Natural killer cell (primary cell): ENCODE data around the gene SLC7A14. TPM values are rescaled to one million over a fixed set of nuclear protein-coding genes. Genes with fewer than 3 reads are reported as not detected.

Experiments
- ATAC-seq, 3 donors: fragments of 150-1000 bp in 2 of 3; fragments of 200-7000 bp in 1 of 3; cut with Tn5 transposase; 1 replicate in 1 of 3; 2 replicates in 2 of 3; pipeline ENCODE4 v1.10.0; 2021; ENCODE audit warnings: mild to moderate bottlenecking in 2 of 3, moderate library complexity in 2 of 3
- DNase-seq, 2 donors: peaks; one replicate each; pipeline versions ENCODE4 v3.0.0 to v3.0.0-alpha.2; 2013 to 2021; ENCODE audit warnings: mixed read lengths in 1 of 2
- H3K27ac ChIP-seq: one replicate; pipeline ENCODE4 v1.5.1; 2013; ENCODE audit warnings: mild to moderate bottlenecking, low read length
- H3K27me3 ChIP-seq: one replicate; pipeline ENCODE4 v1.6.1; 2013; ENCODE audit warnings: low read length; ENCODE audit not compliant: control insufficient read depth, insufficient read depth
- H3K36me3 ChIP-seq: one replicate; pipeline ENCODE4 v1.6.1; 2013; ENCODE audit warnings: low read length; ENCODE audit not compliant: control insufficient read depth, insufficient read depth
- H3K4me1 ChIP-seq: one replicate; pipeline ENCODE4 v1.6.1; 2013; ENCODE audit warnings: low read length; ENCODE audit not compliant: control insufficient read depth, insufficient read depth
- H3K4me3 ChIP-seq: one replicate; pipeline ENCODE4 v1.5.1; 2013; ENCODE audit warnings: low read length
- H3K9me3 ChIP-seq: one replicate; pipeline ENCODE4 v1.6.1; 2013; ENCODE audit warnings: low read length; ENCODE audit not compliant: control insufficient read depth, insufficient read depth
- H3K27ac Mint-ChIP-seq, 2 donors: one replicate each; pipeline ENCODE4 v1.8.0; 2022; ENCODE audit warnings: mild to moderate bottlenecking in 2 of 2, mixed read lengths in 2 of 2, moderate library complexity in 1 of 2
- H3K27me3 Mint-ChIP-seq, 2 donors: one replicate each; pipeline ENCODE4 v1.8.0; 2022; ENCODE audit warnings: low read depth in 2 of 2, mixed read lengths in 2 of 2
- H3K36me3 Mint-ChIP-seq: one replicate; pipeline ENCODE4 v1.8.0; 2022; ENCODE audit warnings: mixed read lengths
- H3K4me1 Mint-ChIP-seq, 2 donors: one replicate each; pipeline ENCODE4 v1.8.0; 2022; ENCODE audit warnings: mixed read lengths in 2 of 2
- H3K4me3 Mint-ChIP-seq: one replicate; pipeline ENCODE4 v1.8.0; 2022; ENCODE audit warnings: mild to moderate bottlenecking, moderate library complexity, mixed read lengths
- H3K9me3 Mint-ChIP-seq, 2 donors: one replicate each; pipeline ENCODE4 v1.8.0; 2022; ENCODE audit warnings: mixed read lengths in 2 of 2
- CTCF ChIP-seq: fragments of 200-600 bp; IDR thresholded peaks from one replicate; pipeline ENCODE4 v1.8.0; 2022; ENCODE audit warnings: antibody characterized with exemption
- WGBS: methylation state at CpG from one replicate; pipeline ENCODE4 v1.1.7; 2013; ENCODE audit warnings: missing lambda C conversion rate; ENCODE audit not compliant: insufficient coverage; 5-methylcytosine and 5-hydroxymethylcytosine counted together
- intact Hi-C: fragments of 100-400 bp; cut with micrococcal nuclease; formaldehyde crosslinking; loops from one replicate; pipeline ENCODE4 v1.14.2; 2022
- total RNA-seq, 4 donors: library from RNA; stranded (reverse); fragments of 120-200 nt in 1 of 4; gene quantifications; one replicate each; pipeline versions ENCODE4 v1.2.3 to v1.2.4, GENCODE V29; 2013 to 2022

The SLC7A14 gene
- total RNA-seq, 3 donors from 2014 or later (not counting 1 experiment from before 2014, with no cell fraction given): not detected

DNA sequence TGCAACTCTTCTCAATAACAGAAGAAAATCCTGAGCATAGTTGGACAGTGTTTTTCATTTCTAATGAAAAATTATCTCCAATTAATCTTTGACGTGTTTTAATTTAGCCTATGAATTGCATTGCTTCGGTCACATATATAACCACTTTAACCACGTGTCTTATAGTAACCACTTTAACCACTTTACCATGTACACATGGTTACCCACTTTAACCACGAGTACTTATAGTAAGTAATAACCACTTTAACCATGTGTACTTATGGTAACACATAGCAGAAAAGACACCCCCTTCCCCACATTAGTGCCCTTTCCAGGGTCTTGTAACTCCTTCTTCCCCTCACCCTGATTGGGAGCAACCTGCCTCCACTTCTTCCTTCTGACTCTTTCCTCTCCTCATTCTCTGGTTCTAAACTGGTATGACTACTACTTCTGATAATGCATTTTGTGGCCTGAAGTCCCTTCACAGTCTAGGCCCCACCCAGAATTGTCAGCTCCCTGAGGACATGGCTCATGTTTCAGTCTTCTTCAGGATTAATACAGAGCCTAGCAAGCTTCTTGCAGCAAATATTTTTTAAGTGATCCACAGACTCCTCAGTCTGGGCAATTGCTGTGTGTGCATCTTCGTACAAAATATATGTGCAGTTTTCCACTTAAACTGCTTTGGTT is 25.0 kb downstream of the SLC7A14 start:
- ATAC-seq (peak in 1 of 3 donors; percentile 30), DNase-seq (no peak)
- Histone ChIP-seq H3K4me3 (no peak overlapping the region), H3K27me3 (no peaks in the 10 kb centered on the region), H3K9me3 (no peaks in the 10 kb centered on the region), H3K27ac (no peak overlapping the region), H3K36me3 (no peaks in the 10 kb centered on the region), H3K4me1 (no peaks in the 10 kb centered on the region)
- 37% methylated on average over 5 of the region's 5 CpGs for WGBS
- H3K27ac Mint-ChIP-seq: no peak overlapping the region
- peaks cover 21 to 67% of the 10 kb centered on the region in 2 donors for H3K27me3 Mint-ChIP-seq
- intact Hi-C loops: no loop called here
- peaks cover 6 to 13% of the 10 kb centered on the region in 2 donors for H3K4me1 Mint-ChIP-seq
- no peaks in the 10 kb centered on the region for H3K36me3 Mint-ChIP-seq
- H3K4me3 Mint-ChIP-seq: no peak overlapping the region
- no peak for TF ChIP-seq CTCF
- no peaks in the 10 kb centered on the region for H3K9me3 Mint-ChIP-seq

DNA sequence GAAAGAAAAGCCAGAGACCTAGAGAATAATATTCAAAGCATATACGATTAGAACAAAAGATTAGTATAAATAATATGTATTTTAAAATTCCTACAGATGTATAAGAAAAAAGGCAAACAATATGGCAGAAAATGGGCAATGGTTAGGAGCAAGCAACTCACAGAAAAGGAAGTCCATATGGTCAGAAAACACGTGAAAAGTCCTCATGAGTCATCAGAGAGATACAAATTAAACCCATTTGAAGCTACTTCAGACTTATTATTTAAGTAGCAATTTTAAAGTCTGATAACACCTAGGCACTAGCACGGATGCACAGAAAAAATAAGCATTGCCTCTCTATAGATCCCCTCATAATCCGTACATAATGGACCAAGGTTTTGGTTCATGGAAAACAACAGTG is 25.6 kb downstream of the SLC7A14 start:
- peaks cover 21 to 66% of the 10 kb centered on the region in 2 donors for H3K27me3 Mint-ChIP-seq
- TF ChIP-seq CTCF: no peak
- H3K4me3 ChIP-seq: no peak overlapping the region
- H3K27ac Mint-ChIP-seq: no peak overlapping the region
- H3K9me3 Mint-ChIP-seq: no peaks in the 10 kb centered on the region
- H3K9me3 ChIP-seq: no peaks in the 10 kb centered on the region
- H3K4me1 Mint-ChIP-seq: peaks cover 6 to 13% of the 10 kb centered on the region in 2 donors
- DNase-seq (no peak), ATAC-seq (no peak)
- H3K4me1 ChIP-seq: no peaks in the 10 kb centered on the region
- no peaks in the 10 kb centered on the region for H3K27me3 ChIP-seq
- intact Hi-C loops: no loop called here
- 63% methylated on average over 3 of the region's 4 CpGs for WGBS
- no peak overlapping the region for H3K27ac ChIP-seq
- H3K36me3 ChIP-seq: no peaks in the 10 kb centered on the region
- no peaks in the 10 kb centered on the region for H3K36me3 Mint-ChIP-seq
- no peak overlapping the region for H3K4me3 Mint-ChIP-seq

GRCh38 chr3:170558427-170558826 is 27.4 kb downstream of the SLC7A14 start:
- Histone ChIP-seq H3K9me3 (no peaks in the 10 kb centered on the region), H3K36me3 (no peaks in the 10 kb centered on the region), H3K27me3 (no peaks in the 10 kb centered on the region), H3K27ac (no peak overlapping the region), H3K4me1 (no peaks in the 10 kb centered on the region), H3K4me3 (no peak overlapping the region)
- H3K36me3 Mint-ChIP-seq: no peaks in the 10 kb centered on the region
- ATAC-seq (no peak), DNase-seq (no peak)
- no peak for TF ChIP-seq CTCF
- H3K4me3 Mint-ChIP-seq: no peak overlapping the region
- H3K9me3 Mint-ChIP-seq: no peaks in the 10 kb centered on the region
- H3K27ac Mint-ChIP-seq: no peak overlapping the region
- H3K27me3 Mint-ChIP-seq: peaks cover 16 to 58% of the 10 kb centered on the region in 2 donors
- peaks cover 6 to 13% of the 10 kb centered on the region in 2 donors for H3K4me1 Mint-ChIP-seq
- intact Hi-C loops: no loop called here

DNA sequence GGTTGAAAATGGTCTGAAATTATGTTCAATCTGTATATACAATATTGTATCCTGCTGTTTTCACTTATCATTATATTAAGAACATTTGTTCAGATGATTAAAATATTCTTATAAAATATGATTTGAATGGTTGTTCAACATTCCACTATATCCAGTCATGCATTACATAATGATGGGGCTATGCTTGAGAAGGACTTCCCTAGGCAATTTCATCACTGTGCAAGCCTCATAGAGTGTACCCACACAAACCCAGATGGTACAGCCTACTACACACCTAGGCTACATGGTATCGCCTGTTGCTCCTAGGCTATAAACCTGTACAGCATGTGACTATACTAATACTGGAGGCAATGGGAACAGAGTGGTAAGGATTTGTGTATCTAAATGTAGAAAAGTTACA is 30.5 kb downstream of the SLC7A14 start:
- H3K27ac ChIP-seq: no peak overlapping the region
- H3K4me3 ChIP-seq: no peak overlapping the region
- no peak for TF ChIP-seq CTCF
- DNase-seq (no peak), ATAC-seq (no peak)
- no peaks in the 10 kb centered on the region for H3K27me3 ChIP-seq
- Mint-ChIP-seq H3K27ac (no peak overlapping the region), H3K4me1 (peaks cover 0 to 1% of the 10 kb centered on the region in 2 donors), H3K4me3 (no peak overlapping the region), H3K36me3 (no peaks in the 10 kb centered on the region), H3K27me3 (peaks cover 18 to 69% of the 10 kb centered on the region in 2 donors), H3K9me3 (no peaks in the 10 kb centered on the region)
- no CpG with 5 or more reads among the region's 1 CpG for WGBS
- H3K4me1 ChIP-seq: no peaks in the 10 kb centered on the region
- H3K9me3 ChIP-seq: no peaks in the 10 kb centered on the region
- no peaks in the 10 kb centered on the region for H3K36me3 ChIP-seq
- intact Hi-C loops: no loop called here
